HG03135 (cell line): ENCODE measurements around the gene GGA2.
"Not testable (repeated sequence)": the region's sequence is repeated elsewhere in the genome, so short reads cannot be mapped to it uniquely, and the experiment has no call there.

Source experiments
- ATAC-seq: cut with Tn5 transposase; IDR thresholded peaks from one replicate; pipeline ENCODE4 v1.9.1; 2021; ENCODE audit warnings: mild to moderate bottlenecking, moderate library complexity; ENCODE audit not compliant: unreplicated experiment

GGA2 gene

DNA sequence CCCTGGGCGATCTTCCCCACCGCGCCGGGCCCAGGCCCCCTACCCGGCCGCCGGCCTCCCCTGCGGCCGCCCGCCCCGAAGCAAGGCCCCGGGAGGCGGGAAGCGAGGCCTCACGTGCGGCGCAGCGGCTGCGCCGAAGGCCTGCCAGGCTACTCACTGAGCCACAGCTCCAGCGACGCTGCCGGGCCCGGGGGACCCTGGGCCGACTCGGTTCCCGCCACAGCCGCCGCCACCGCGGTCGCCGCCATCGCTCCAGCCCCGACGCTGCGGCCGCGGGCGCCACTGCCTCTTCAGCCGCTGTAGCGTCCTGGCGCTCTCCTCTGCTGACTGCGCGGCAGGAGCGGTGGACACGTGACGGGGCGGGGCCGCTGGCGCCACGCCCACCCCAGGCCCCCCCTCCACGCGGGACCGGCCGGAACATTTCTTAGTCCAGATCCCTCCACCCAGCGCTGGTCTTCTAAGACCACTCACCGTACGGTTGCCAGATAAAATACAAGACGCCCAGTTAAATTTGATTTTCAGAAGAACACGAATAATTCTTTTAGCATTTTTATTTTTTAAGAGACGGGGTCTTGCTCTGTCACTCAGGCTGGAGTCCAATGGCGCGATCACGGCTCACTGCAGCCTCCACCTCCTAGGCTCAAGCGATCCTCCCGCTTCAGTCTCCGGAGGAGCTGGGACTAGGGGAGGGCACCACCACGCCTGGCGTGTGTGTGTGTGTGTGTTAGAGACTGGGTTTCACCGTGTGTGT lies at the start of gene GGA2:
Gene GGA2, minus strand, starts transcription at position 331 of the 751 bp plus-strand sequence. Its CDS starts 83 bp downstream, at position 248.
- ATAC-seq = peak; percentile 72

GRCh38 chr16:23557779-23558702 lies 47.7 kb upstream of the GGA2 start:
- peak; percentile 4 for ATAC-seq

GRCh38 chr16:23556881-23557778 lies 46.8 kb upstream of the GGA2 start, which contains the start of the genes EARS2 and UBFD1:
Gene EARS2 (minus strand): TSS chr16:23557350. CDS start chr16:23557343, 7 bp downstream.
Gene UBFD1 (plus strand): TSS chr16:23557727. CDS start chr16:23557743, 16 bp downstream.
- peak; percentile 89 for ATAC-seq

GRCh38 chr16:23554536-23554935 lies 44.2 kb upstream of the GGA2 start:
- no peak for ATAC-seq

- ATAC-seq = no peak
Observed at GRCh38 chr16:23552161-23552560, 41.9 kb upstream of the GGA2 start.

DNA sequence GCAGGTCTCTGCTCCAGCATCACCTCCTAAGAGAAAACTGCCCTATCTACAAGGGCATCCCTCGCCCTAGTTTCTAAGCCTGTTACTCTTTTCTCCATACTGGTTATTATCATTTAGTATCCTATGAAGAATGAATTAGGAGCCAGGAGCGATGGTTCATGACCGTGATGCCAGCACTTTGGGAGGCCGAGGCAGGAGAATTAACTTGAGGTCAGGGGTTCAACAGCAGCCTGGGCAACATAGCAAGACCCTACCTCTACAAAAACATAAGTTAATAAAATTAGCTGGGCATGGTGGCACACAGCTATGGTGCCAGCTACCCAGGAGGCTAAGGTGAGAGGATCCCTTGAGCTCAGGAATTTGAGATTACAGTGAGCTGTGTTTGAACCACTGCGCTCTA lies 39.6 kb upstream of the GGA2 start:
- no peak for ATAC-seq

- ATAC-seq = no peak
Observed at GRCh38 chr16:23544436-23544835, 34.1 kb upstream of the GGA2 start.

DNA sequence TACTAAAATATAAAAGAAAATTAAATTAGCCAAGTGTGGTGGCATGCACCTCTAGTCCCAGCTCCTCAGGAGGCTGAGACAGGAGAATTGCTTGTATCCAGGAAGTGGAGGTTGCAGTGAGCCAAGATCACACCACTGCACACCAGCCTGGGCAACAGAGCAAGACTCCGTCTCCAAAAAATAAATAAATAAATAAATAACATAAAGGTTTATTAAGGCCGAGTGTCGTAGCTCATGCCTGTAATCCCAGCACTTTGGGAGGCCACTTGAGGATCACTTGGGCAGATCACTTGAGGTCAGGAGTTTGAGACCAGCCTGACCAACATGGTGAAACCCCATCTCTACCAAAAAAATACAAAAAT lies 30.5 kb upstream of the GGA2 start:
- not testable (repeated sequence) for ATAC-seq

DNA sequence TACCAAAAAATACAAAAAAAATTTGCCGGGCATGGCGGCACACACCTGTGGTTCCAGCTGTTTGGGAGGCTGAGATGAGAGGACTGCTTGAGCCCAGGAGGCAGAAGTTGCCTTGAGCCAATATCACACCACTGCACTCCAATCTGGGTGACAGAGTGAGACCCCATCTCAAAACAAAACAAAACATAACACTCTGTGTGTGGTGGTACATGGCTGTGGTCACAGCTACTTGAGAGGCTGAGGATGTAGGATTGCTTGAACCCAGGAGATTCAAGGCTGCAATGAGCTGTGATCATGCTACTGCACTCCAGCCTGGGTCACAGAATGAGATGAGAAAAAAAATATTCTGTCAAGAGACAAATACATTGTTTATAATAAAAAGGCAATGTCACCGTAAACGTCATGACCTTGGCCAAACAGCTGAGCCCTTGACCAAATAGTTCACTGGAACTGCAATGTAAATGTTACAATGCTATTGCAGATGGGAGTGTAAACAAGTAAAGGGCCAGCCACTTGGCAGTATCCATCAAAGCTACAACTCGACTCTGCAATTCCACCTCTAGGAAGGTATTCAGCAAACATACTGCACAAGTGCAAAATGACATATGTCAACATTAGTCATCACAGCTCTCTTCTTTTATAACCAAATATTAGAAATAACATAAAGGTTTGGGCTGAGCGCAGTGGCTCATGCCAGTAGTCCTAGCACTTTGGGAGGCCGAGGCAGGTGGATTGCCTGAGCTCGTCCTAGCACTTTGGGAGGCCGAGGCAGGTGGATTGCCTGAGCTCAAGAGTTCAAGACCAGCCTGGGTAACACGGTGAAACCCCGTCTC lies 29.9 kb upstream of the GGA2 start:
- no peak for ATAC-seq

DNA sequence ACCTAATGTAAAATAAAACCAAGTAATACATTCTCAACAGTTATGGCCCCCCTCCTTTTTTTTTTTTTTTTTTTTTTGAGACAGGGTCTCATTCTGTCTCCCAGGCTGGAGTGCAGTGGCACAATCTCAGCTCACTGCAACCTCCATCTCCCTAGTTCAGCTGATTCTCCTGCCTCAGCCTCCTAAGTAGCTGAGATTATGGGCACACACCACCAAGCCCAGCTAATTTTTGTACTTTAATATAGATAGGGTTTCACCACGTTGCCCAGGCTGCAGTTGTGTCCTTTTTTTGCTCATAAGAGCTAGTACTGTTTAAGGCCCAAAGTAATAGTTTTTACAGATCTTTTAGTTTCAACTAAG lies 28.6 kb upstream of the GGA2 start:
- no peak for ATAC-seq

GRCh38 chr16:23537390-23537789 lies 27.1 kb upstream of the GGA2 start:
- no peak for ATAC-seq

DNA sequence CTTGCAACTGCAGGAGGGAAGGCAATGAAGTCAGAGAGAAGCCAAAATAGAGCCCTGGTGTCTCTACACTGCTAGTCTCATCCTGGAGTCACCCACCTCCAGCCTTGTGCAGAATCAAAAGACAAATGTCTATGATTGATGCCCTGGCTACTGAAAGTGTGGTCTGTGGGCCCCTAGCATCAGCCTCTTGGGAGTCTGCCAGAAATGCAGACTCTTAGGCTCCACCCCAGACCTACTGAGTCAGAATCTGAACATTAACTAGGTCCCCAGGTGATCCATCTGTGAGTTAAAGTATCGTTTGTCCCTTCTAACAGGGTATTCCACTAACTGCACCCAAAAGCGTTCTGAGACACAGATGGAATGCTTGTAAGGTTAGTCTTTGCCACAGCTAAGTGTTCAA lies 25.6 kb upstream of the GGA2 start:
- no peak for ATAC-seq

GRCh38 chr16:23534868-23535860 lies 24.9 kb upstream of the GGA2 start:
- ATAC-seq = no peak

- ATAC-seq = no peak
Observed at GRCh38 chr16:23532448-23532847, 22.2 kb upstream of the GGA2 start.

DNA sequence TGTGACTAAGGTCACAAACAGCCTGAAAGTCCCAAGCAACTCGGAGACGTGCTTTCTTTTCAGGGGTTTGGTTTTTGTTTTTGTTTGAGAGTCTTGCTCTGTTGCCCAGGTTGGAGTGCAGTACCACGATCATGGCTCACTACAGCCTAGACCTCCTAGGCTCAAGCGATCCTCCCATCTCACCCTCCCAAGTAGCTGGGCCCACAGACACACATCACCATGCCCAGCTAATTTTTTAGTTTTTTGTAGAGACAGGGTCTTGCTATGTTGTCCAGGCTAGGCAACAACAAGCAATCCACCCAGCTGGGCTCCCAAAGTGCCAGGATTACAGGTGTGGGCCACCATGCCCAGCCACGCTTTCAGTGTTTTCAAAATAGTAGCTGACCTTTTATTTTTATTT lies 19.8 kb upstream of the GGA2 start:
- no peak for ATAC-seq

GRCh38 chr16:23528644-23529310 lies 18.5 kb upstream of the GGA2 start:
- no peak for ATAC-seq

DNA sequence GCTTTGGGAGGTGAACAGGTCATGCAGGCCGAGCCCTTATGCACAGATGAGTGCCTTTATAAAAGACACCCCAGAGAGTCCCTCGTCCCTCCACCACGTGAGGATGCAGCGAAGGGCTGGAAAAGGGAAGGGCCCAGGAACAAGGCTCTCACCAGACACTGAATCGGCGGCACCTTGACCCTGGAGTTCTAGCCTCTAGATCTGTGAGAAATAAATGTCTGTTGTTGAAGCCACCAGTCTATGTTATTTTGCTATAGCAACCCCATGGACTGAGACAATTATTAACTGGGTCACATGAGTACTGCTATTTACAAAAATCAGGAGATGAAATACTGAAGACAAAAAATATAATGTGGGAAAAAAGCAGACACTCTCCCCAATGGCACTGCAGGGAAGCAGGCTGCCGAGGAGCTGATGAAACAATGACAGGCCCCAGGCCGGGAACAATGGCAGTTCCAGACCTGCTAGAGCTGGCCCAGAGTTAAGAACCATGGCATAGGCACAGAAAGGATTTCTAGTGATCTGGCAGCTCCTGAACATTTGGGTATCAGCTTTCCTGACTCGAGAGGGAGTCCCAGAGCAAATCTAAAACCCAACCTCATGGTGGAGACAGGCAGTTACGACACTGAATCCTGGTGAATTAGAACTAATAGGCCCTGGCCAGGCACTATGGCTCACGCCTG lies 17.8 kb upstream of the GGA2 start:
- no peak for ATAC-seq

DNA sequence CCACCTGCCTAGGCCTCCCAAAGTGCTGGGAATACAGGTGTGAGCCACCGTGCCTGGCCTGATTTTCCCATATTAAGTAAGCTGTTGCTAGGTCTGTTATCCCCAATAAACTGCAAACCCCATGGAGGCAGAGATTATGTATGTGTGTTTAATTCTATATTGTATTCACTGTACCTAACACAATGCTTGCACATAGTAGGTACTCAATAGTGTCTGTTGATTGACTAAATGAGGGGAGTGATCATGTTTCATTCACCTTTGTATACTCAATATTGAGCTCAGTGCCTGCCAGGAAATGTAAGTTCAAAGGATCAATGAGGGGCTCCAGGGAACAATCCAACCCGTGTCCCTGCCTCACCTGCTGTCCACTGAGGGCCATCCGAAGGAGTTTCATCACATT lies 14.6 kb upstream of the GGA2 start:
- no peak for ATAC-seq
